Activated naive CD4-positive, alpha-beta T cell treated with anti-CD3 and anti-CD28 coated beads for 36 hours (primary cell): ENCODE results near the gene INTS1. TPM values are rescaled to one million over a fixed set of nuclear protein-coding genes. Genes with fewer than 3 reads are reported as not detected.

Source experiments
- CTCF ChIA-PET: fragments of 350-600 bp; sonication (Branson Sonifier 250); formaldehyde crosslinking; loops from one replicate; lab custom pipeline; 2021; ENCODE audit warnings: antibody characterized with exemption; lab: Charles Lee
- DNase-seq: peaks from one replicate; pipeline ENCODE4 v3.0.0-alpha.2; 2020
- H3K27ac Mint-ChIP-seq: one replicate; pipeline ENCODE4 v1.8.0; 2021; ENCODE audit warnings: mild to moderate bottlenecking, mixed read lengths
- H3K27me3 Mint-ChIP-seq: one replicate; pipeline ENCODE4 v1.8.0; 2021; ENCODE audit warnings: low read depth, mixed read lengths
- H3K36me3 Mint-ChIP-seq: one replicate; pipeline ENCODE4 v1.8.0; 2021; ENCODE audit warnings: low read depth, mixed read lengths
- H3K4me1 Mint-ChIP-seq: one replicate; pipeline ENCODE4 v1.8.0; 2021; ENCODE audit warnings: low read depth, mixed read lengths
- H3K4me3 Mint-ChIP-seq: one replicate; pipeline ENCODE4 v1.8.0; 2021; ENCODE audit warnings: mild to moderate bottlenecking, moderate library complexity, mixed read lengths
- H3K9me3 Mint-ChIP-seq: one replicate; pipeline ENCODE4 v1.8.0; 2021; ENCODE audit warnings: mixed read lengths
- intact Hi-C: fragments of 100-400 bp; cut with micrococcal nuclease; formaldehyde crosslinking; loops from one replicate; pipeline ENCODE4 v1.15.1; 2023
- total RNA-seq, 2 experiments: library from RNA; stranded (reverse); gene quantifications; one replicate each; pipeline ENCODE4 v1.2.3, GENCODE V29; 2021

INTS1 gene
- total RNA-seq, 2 experiments from 2014 or later: 97.6 to 103 TPM

- Mint-ChIP-seq H3K4me1 (no peaks in the 10 kb centered on the region), H3K27me3 (no peaks in the 10 kb centered on the region), H3K27ac (no peak overlapping the region), H3K36me3 (no peaks in the 10 kb centered on the region), H3K4me3 (no peak overlapping the region), H3K9me3 (peaks cover 2% of the 10 kb centered on the region)
- CTCF ChIA-PET: no interaction called here
- intact Hi-C loops: no loop called here
- no peak for DNase-seq
These were observed 61.6 kb downstream of the INTS1 start for GRCh38 chr7:1442355-1443124.

GRCh38 chr7:1441615-1442354, 62.4 kb downstream of the INTS1 start:
- intact Hi-C loops: no loop called here
- DNase-seq: no peak
- CTCF ChIA-PET: interaction anchor here (1.6 kb wide), 1 partner anchor 10 kb away, joined by 3 read pairs; no protein-coding TSS in a partner anchor
- no peak overlapping the region for H3K4me3 Mint-ChIP-seq
- H3K36me3 Mint-ChIP-seq: no peaks in the 10 kb centered on the region
- no peaks in the 10 kb centered on the region for H3K4me1 Mint-ChIP-seq
- H3K9me3 Mint-ChIP-seq: peaks cover 2% of the 10 kb centered on the region
- H3K27me3 Mint-ChIP-seq: no peaks in the 10 kb centered on the region
- no peak overlapping the region for H3K27ac Mint-ChIP-seq

- no peaks in the 10 kb centered on the region for H3K36me3 Mint-ChIP-seq
- DNase-seq: no peak
- no peaks in the 10 kb centered on the region for H3K27me3 Mint-ChIP-seq
- H3K27ac Mint-ChIP-seq: no peak overlapping the region
- peaks cover 2% of the 10 kb centered on the region for H3K9me3 Mint-ChIP-seq
- H3K4me3 Mint-ChIP-seq: no peak overlapping the region
- intact Hi-C loops: no loop called here
- CTCF ChIA-PET: interaction anchor here (1.0 to 1.6 kb wide), 2 partner anchors 9 to 33 kb away, joined by 3 read pairs; no protein-coding TSS in a partner anchor
- H3K4me1 Mint-ChIP-seq: no peaks in the 10 kb centered on the region
These were observed 63.6 kb downstream of the INTS1 start for GRCh38 chr7:1440620-1441019.

GRCh38 chr7:1439373-1440363, 64.5 kb downstream of the INTS1 start:
- CTCF ChIA-PET: interaction anchor here (1.0 kb wide), 1 partner anchor 34 kb away, joined by 3 read pairs; no protein-coding TSS in a partner anchor
- DNase-seq: no peak
- Mint-ChIP-seq H3K36me3 (no peaks in the 10 kb centered on the region), H3K27me3 (no peaks in the 10 kb centered on the region), H3K9me3 (peaks cover 2% of the 10 kb centered on the region), H3K4me3 (no peak overlapping the region), H3K27ac (no peak overlapping the region), H3K4me1 (no peaks in the 10 kb centered on the region)
- intact Hi-C loops: no loop called here

GRCh38 chr7:1438821-1439220, 65.4 kb downstream of the INTS1 start:
- no peak overlapping the region for H3K27ac Mint-ChIP-seq
- H3K4me1 Mint-ChIP-seq: no peaks in the 10 kb centered on the region
- intact Hi-C loops: no loop called here
- peaks cover 2% of the 10 kb centered on the region for H3K9me3 Mint-ChIP-seq
- no peaks in the 10 kb centered on the region for H3K27me3 Mint-ChIP-seq
- H3K4me3 Mint-ChIP-seq: no peak overlapping the region
- no peaks in the 10 kb centered on the region for H3K36me3 Mint-ChIP-seq
- CTCF ChIA-PET: no interaction called here
- no peak for DNase-seq

- H3K4me3 Mint-ChIP-seq: no peak overlapping the region
- DNase-seq: no peak
- CTCF ChIA-PET: interaction anchor here (0.6 kb wide), 1 partner anchor 757 kb away, joined by 3 read pairs; no protein-coding TSS in a partner anchor
- peaks cover 2% of the 10 kb centered on the region for H3K9me3 Mint-ChIP-seq
- H3K4me1 Mint-ChIP-seq: no peaks in the 10 kb centered on the region
- intact Hi-C loops: no loop called here
- H3K36me3 Mint-ChIP-seq: no peaks in the 10 kb centered on the region
- H3K27me3 Mint-ChIP-seq: no peaks in the 10 kb centered on the region
- H3K27ac Mint-ChIP-seq: no peak overlapping the region
These were observed 66.0 kb downstream of the INTS1 start for GRCh38 chr7:1438208-1438607.

- CTCF ChIA-PET: interaction anchor here (0.6 kb wide), 1 partner anchor 758 kb away, joined by 3 read pairs; no protein-coding TSS in a partner anchor
- Mint-ChIP-seq H3K27me3 (peaks cover 1% of the 10 kb centered on the region), H3K4me3 (no peak overlapping the region), H3K9me3 (peaks cover 2% of the 10 kb centered on the region), H3K36me3 (no peaks in the 10 kb centered on the region), H3K4me1 (peaks cover 2% of the 10 kb centered on the region), H3K27ac (no peak overlapping the region)
- intact Hi-C loops: no loop called here
- DNase-seq: no peak
These were observed 66.9 kb downstream of the INTS1 start for GRCh38 chr7:1437155-1437880.

GRCh38 chr7:1436608-1437007, 67.6 kb downstream of the INTS1 start:
- H3K27ac Mint-ChIP-seq: no peak overlapping the region
- no peak overlapping the region for H3K4me3 Mint-ChIP-seq
- intact Hi-C loops: no loop called here
- H3K4me1 Mint-ChIP-seq: peaks cover 3% of the 10 kb centered on the region
- CTCF ChIA-PET: no interaction called here
- H3K36me3 Mint-ChIP-seq: no peaks in the 10 kb centered on the region
- no peak for DNase-seq
- H3K27me3 Mint-ChIP-seq: peaks cover 2% of the 10 kb centered on the region
- H3K9me3 Mint-ChIP-seq: peaks cover 2% of the 10 kb centered on the region

GRCh38 chr7:1434891-1435670, 69.1 kb downstream of the INTS1 start:
- intact Hi-C loops: loop anchor here (5.0 kb wide), 1 partner anchor 37 kb away; no protein-coding TSS in a partner anchor

GRCh38 chr7:1434165-1434718, 69.9 kb downstream of the INTS1 start:
- Mint-ChIP-seq H3K27me3 (peaks cover 2% of the 10 kb centered on the region), H3K9me3 (peaks cover under 1% of the 10 kb centered on the region), H3K27ac (no peak overlapping the region), H3K4me1 (peaks cover 3% of the 10 kb centered on the region), H3K36me3 (no peaks in the 10 kb centered on the region), H3K4me3 (no peak overlapping the region)
- DNase-seq: no peak
- CTCF ChIA-PET: interaction anchor here (0.6 to 3.7 kb wide), 2 partner anchors 17 to 342 kb away, joined by 3 to 22 read pairs; no protein-coding TSS in a partner anchor
- intact Hi-C loops: loop anchor here (5.0 kb wide), 1 partner anchor 38 kb away; no protein-coding TSS in a partner anchor

More at GRCh38 chr7:1434891-1435670, 69.1 kb downstream of the INTS1 start:
- Mint-ChIP-seq H3K4me1 (peaks cover 3% of the 10 kb centered on the region), H3K36me3 (no peaks in the 10 kb centered on the region), H3K4me3 (no peak overlapping the region), H3K27me3 (peaks cover 2% of the 10 kb centered on the region), H3K27ac (no peak overlapping the region), H3K9me3 (peaks cover 2% of the 10 kb centered on the region)
- DNase-seq: no peak
- CTCF ChIA-PET: interaction anchor here (0.6 kb wide), 1 partner anchor 342 kb away, joined by 3 read pairs; no protein-coding TSS in a partner anchor
